Left renal cortex interstitium (tissue), 4 donors: ENCODE data around the gene ADARB2. TPM values are rescaled to one million over a fixed set of nuclear protein-coding genes. Genes with fewer than 3 reads are reported as not detected.

Source experiments
- DNase-seq, 4 donors: peaks; one replicate each; pipeline ENCODE4 v3.0.0-alpha.2; 2013; ENCODE audit warnings: low read depth in 4 of 4, low spot score in 2 of 4, missing footprints in 1 of 4
- polyA plus RNA-seq, 4 donors: library from polyadenylated mRNA; unstranded; fragments of 120-200 nt; gene quantifications; one replicate each; pipeline ENCODE4 v1.2.1, GENCODE V29; 2013; ENCODE audit not compliant: insufficient read length in 4 of 4

Gene ADARB2
- polyA plus RNA-seq, 4 donors = 1.2 to 2.0 (median 1.3) TPM

DNA sequence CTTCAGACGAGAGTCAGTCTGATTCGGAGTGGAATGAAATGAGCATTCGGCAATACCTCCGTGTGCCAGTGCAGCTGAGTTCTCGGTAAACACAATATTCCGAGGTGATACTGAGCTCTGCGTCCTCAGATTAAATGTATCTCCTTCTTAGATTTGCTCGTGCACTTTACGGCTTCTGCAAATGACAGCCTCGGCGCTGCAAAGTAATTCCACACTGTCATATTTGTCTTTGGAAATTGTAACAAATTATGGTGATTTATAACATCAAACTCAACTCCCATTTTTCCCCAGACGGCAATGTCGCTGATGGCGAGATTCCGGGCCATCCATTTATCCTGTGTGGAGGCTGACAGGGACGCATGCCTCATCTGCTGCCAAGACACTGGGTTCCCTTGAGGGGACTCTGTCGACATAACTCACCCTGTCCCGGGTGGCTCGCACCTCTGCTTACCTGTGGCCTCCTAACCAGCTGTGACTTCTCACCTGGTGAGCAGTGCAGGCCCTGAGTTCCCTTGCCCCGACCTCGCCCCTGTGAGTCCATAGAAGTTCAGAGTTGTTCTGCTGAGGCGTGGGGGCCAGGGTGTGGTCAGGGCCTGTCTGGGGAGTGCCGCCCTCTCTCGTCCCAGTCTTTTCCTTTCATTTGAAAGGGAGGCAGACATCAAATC, 201.9 kb downstream of the ADARB2 start:
- no peak for DNase-seq

DNA sequence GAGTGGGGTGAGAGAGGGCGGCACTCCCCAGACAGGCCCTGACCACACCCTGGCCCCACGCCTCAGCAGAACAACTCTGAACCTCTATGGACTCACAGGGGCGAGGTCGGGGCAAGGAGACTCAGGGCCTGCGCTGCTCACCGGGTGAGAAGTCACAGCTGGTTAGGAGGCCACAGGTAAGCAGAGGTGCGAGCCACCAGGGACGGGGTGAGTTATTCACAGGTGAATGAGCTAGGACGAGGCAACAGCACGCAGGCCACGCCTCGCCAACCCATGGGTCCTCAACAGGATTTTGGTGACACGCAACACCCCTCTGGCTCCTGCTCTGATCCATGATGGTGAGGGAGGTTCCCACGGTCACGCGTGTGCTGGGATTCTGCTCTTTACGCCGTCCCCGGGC, 202.5 kb downstream of the ADARB2 start:
- no peak for DNase-seq

DNA sequence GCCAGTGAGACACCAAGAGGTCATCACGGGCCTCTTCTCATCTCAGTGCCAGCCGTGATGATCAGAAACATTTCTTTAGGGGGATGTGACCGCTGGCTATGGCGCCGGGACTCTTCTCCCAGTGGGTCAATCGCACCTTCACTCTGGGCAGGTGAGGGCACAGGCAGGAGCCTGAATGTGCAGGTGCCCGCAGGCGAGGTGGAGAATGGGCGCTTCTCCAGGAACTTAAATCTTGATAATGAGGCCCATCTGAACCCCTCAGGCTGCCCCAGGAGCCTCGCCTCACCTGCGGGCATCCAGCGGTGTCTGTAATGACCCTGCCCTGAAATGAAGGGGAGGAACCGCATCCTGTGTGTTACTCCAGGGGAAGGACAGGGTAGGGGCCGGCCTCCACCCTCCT, 204.7 kb downstream of the ADARB2 start:
- DNase-seq = no peak

DNA sequence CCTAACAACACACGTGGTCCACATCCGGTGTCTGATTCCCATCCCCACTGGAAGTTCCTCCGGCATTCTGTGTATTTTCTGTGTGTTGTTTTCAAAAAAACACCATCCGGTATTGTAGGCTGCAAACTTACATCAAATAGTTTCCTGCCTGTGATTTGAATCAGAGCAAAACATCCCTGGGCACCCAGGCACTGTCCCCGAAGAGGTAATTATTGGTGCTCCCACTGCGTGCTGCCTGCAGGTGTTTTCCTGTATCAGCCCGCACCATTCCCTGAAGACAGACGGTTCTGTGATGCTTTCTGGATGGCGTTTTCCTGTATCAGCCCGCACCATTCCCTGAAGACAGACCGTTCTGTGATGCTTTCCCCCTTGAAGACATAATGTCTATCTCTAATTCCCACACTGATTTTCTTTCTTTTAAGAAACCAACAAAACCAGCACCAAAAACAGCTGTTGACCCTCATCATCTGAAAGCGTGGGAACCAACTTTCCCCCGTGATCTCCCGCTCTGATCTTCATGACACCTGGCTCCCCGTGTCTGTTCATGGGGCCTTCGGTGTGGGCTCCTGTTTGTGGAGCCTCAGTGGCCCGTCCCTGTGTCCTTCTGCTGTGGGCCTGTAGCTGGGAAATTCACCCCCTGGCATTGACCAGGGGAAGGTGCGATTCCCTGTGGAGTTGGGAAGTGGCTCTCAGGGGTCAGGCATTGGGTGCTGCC, 205.3 kb downstream of the ADARB2 start:
- DNase-seq = no peak

DNA sequence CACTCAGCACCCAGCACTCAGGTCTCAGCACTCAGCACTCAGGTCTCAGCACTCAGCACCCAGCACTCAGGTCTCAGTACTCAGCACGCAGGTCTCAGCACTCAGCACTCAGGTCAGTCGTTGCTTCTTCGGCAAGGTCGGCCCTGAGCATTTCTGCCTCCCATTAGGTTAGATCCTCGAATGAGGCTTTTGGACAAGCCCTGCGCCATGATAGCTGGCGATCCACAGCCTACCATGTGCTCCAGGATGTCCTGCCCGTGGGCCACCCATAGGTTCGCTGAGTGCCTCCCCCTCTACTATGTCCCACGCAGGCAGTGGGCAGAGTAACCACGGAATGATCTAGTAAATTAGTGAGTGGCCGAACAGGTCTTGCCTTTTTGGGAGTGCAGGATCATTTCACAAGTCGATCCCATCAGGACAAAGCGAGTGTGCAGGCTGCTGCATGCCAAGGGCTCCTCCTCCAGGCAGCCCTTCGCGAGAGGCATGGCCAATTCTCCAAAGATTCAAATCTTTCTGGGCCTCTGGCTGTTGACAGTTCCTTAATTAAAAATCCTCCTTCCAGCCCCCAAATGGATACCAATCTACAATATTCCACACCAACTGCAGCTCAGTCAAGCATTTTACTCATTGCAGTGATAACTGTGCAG, 206.3 kb downstream of the ADARB2 start:
- no peak for DNase-seq

DNA sequence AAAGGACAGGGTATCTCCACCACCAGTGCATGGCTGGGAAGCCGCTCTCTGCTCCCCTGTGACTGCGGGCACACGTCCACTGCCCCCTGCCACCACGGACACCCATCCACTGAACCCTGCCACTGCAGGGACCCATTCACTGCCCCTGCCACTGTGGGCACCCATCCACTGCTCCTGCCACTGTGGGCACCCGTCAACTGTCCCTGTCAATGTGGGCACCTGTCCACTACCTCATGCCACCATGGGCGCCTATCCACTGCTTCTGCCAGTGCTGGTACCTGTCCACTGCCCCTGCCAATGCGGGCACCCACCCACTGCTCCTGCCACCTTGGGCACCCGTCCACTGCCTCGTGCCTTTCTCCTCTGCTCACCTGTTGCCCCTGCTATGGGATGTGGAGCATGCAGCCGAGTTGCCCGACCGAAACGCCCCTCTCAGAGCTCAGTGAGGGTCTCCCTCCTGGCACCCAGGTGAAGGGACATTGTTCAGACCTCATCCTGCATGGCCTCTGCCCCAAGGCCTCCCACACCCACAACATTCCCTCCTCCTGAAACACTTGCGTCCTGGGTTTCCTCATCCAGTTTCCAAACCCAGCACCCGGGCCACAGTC, 207.4 kb downstream of the ADARB2 start:
- DNase-seq = no peak

DNA sequence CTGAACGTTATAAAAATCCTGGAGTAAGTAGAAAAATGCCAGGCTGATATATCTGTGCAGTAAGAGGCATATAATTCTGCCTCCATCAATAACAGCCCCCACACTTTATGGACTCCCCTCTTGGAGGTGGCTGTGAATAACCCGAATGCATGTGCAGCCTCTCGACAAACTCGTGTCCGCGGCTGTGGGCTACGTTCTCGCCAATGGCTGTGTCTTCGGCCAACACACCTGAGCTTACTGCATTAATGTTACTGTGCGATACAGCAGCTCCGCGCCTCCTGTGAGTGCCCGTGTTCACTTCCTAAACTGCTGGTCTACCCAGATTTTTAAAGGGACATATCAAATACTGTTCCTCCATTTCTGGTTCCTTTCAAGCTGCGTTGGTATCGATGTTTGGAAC, 209.4 kb downstream of the ADARB2 start:
- DNase-seq = no peak

DNA sequence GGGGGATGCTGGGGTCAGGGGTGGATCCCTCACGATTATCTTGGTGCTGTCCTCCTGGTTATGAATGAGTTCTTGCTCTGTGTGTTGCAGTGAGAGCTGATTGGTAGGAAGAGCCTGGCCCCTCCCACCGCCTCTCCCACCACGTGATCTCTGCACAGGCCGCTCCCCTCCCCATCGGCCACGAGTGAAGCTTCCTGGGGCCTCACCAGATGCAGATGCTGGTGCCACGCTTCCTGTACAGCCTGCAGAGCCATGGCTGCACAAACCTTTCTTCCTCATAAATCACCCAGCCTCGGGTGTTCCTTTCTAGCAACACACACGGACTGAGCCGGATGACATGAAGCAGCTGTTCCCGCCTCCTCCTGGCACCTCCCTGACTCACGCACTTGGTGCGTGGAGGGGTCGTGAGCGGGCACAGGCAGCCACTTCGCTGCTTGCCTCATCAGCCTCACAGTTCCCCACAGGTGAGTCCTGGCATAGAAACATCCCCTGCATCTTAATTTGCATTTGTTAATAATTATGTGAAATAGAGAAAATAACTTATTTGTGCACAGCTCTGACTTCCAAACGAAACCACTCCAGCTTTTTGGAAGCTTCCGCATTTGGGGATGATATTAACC, 210.8 kb downstream of the ADARB2 start:
- no peak for DNase-seq

DNA sequence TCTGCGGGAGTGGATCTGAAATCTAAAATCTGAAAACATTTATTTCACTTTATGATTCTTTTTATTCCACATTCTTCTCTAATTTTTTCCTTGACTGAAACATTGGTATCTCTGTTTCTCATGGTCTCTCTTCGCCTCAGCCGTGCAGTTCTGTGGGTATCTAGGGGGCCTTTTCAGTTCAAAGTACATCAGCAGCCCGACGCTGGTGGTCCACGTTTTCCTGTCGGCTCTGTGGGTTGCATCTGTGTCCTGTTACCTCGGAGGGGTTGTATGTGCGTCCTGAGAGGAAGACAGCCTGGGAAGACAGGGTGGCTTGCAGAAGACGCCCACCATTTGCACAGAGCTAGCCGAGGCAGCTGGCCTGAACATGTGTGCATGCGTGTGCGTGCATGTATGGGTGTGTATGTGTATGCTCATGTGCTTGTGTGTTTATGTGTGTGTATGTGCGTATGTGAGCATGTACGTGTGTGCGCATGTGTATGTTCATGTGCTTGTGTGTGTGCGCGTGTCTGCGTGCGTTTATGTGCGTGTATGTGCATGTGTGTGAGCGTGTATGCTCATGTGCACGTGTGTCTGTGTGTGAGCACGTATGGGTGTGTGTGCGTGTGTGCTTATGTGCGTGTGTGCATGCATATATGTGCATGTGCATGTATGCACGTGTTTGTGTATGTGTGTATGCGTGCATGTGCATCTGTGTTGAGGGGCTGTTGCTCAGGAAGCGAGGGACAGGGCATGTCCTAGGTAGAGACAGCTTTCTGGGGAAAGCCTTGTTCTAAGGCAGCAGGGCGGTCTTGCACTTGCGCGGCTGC, 211.8 kb downstream of the ADARB2 start:
- no peak for DNase-seq

DNA sequence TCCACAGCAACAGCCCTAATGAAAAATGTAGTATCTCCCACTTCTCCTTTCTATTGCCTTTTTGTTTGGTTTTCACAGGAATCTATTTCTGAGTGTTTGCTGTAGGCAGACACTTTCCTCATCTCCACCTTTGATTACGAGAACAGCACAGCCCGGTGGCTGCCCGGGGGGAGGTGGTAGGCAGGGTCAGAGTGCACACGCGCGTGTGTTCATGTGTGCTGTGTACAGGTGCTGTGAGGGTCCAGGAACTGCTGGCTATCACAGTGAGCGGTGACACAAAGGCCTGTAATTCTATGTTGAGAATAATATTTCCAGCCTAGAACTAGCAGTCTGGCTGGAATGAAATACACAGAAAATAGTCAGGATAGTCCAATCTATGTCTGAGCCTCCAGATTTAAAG, 212.8 kb downstream of the ADARB2 start:
- DNase-seq = no peak

DNA sequence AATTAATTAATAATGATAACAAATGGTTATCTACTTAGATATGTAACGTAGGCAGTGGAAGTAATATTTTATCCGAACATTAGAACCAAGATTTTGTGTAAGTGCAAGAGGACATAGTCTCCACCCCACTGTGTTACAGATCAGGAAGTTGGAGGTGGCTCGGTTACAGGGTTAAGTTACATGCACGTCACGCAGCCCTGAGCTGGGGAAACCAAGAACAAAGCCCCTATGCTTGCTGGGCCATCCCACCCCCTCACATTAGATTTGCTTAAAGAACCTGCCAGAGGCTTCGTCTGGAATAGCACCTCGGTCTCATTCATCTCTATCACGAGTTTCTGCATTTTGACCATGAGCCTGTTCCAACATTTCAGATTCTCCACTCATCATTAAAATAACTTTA, 214.1 kb downstream of the ADARB2 start:
- DNase-seq = no peak

DNA sequence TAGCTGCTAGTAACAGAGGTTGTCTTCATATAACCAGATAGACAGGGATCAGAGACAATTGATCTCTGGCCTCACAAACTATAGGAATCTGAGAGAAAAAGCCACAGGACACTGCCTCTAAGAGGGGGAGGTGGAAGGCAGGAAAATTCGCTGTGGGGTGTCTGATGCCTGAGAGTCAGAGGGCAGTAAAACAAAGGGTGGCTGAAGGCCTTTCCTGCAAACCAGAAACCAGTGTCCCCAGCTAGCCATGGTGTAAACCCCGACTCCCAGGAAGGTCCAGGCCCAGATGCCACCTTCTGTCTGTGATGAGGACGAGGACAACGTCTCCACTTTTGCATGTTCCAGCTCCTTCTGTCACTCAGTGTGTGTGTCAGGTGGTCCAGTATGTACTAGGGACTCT, 215.1 kb downstream of the ADARB2 start:
- no peak for DNase-seq

DNA sequence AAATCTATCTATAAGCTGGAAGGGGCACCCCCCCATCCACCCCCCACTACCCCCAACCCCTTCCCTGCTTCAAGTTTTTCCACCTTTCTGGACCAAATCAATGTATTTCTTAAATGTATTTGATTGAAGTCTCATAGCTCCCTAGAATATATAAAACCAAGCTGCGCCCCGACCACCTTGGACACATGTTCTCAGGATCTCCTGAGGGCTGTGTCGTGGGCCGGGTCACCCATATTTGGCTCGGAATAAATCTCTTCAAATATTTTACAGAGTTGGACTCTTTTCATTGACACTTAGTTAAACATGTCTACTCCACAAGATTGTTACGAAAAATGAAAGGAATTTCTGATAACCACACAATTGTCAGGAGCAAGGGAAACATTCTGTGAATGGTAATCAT, 215.6 kb downstream of the ADARB2 start:
- no peak for DNase-seq

DNA sequence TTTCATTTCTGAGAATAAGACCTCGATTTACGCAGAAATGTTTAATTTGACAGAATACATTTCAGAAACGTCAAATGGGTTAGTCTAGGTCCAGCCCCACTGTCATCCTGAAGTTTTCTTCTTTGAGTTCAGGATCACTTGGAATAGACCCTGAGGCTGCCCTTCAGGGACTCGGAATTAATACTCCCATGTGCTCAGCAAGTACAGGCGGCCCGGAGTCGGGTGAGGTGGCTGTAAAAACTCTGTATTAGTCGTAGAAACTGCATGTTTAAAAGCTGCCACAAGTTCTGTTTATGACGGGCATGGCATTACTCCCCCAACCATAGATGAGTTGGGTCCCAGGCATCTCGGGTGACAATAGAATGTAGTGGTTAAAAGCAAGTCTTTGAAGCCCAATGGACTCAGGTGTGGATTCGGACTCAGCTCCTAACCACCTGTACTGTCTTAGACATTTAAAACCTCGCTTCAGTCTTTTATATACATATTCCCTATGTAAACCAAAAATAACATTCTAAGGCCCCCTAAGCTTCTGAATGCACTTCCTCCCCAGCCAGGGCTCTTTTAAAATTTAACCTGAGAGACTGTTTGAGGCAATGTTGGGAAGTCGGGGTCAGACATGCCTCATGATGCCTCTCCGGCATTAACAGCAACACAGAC, 216.3 kb downstream of the ADARB2 start:
- no peak for DNase-seq

DNA sequence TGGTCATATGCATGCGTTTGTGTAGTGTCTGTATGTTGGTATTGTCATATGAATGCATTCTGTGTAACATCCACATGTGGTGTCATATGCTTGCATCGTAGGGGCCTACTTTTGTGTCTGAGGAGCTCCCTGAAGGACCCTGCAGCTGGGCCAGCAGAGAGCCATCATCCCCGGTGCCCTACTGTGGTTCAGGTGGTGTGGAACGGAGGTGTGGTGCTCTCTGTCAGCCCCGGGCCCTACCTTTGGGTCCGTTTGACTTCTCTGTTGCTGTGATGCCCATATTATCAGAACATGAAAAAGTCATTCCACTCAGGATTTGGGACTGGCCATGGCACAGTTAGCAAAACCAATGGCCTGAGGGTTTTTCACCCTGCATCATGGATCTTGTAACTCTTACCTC, 217.9 kb downstream of the ADARB2 start:
- no peak for DNase-seq

DNA sequence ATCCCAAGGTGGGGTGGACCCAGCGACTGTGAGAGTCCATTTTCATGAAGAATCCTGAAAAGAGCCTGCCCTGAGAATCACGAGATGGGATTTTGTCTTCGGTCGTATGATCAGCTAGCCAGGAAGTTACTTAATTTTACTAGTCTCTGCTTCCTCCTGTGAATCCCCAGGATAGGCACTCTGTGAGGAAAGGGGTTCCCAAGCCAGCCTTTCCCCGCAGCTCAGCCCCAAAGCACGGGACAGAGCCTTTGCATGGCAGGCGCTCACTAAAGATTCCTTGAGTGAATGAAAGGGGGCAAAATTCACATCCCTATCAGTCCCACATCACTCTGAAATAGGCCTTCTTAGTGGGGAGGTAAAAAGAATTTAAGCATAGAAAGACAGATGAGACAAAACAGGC, 219.6 kb downstream of the ADARB2 start:
- DNase-seq = no peak

DNA sequence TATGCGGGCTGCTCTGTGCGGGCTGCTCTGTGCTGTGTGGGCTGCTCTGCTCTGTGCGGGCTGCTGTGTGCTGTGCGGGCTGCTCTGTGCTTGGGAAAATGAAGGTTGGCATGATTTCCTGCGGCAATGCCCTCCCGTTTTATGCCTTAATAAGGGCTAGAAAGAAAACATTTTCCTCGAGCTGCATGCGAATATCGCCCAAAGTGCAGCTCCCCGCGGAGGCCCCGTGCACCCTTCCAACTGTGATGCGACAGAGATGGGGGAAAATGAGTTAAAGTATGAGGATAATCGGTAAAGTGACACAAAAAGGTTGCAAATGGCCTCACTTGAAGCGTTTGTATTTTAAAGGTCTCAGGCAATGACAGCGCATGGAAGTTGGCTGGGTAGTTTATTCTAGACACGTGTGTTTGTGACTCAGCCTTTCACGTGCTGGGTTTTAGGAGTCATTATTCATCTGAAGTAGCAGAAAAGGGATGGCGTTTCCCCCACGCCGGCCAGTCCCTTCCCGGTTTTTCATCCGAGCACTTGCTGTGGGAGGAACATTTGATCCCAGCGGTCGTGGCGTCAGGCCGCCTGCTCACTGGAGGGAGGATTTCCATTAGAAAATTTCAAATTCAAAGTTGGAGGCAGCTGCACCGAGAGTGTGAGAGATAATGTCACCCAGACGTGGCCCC, 220.7 kb downstream of the ADARB2 start:
- no peak for DNase-seq

DNA sequence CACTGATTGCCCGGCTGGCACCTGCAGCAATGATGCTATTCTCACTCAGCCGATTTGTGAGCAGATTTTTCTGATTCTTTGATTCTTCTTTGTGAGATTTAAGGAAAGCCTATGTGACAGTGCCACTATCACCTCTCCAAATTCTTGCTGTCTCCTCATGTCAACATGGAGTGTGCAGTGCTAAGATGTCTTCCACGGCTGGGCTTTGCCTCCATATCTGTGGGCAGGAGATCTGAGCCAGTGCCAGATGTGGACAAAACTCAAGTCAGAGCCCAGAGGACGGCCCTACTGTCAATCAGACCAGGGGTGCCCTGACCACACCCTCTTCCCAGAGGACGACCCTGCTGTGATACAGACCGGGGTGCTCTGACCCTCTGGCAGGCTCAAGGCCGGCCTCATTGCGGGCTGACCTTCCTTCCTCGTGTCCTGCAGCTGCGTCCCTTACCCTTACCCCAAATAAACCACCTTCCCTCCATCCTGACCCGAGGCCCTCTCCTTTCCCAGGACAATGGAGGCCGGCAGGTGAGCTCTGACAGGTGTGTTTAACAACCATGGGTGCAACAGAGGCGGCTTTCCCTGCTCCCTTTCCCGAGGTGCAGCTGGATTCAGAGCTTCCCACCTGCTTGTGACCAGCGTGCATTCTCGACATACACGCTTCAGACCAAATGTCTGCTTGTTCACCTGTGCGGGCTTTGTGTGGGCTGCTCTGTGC, 221.4 kb downstream of the ADARB2 start:
- DNase-seq = no peak
